H1 (cell line): ENCODE results near the gene TCEA2. TPM values are rescaled to one million over a fixed set of nuclear protein-coding genes. Genes with fewer than 3 reads are reported as not detected.

Experiments
- CTCF ChIA-PET: fragments of 300-600 bp; sonication (Branson Sonifier 250); formaldehyde crosslinking; loops from one replicate; lab custom pipeline; 2021; ENCODE audit not compliant: partially characterized antibody; lab: Charles Lee
- POLR2A ChIA-PET: fragments of 300-600 bp; sonication (Branson Sonifier 250); formaldehyde crosslinking; loops from one replicate; lab custom pipeline; 2021; ENCODE audit warnings: inconsistent platforms; ENCODE audit not compliant: partially characterized antibody; lab: Charles Lee
- DNase-seq, 2 experiments: peaks; one replicate each; pipeline versions ENCODE4 v3.0.0 to v3.0.0-alpha.2; 2010 to 2022; ENCODE audit warnings: low spot score in 2 of 2, low read depth in 1 of 2, mixed read lengths in 1 of 2
- FAIRE-seq: peaks from 2 replicates; lab custom pipeline; 2011; peaks lifted over from hg19 to GRCh38; lab: Jason Lieb, UNC
- H2AFZ ChIP-seq: 2 replicates; pipeline ENCODE4 v1.8.1; 2012; ENCODE audit warnings: low read length, inconsistent platforms
- H2AK5ac ChIP-seq: 2 replicates; pipeline ENCODE4 v1.6.1; 2013; ENCODE audit warnings: low read depth, low read length
- H2BK120ac ChIP-seq: replicated peaks from 2 replicates; pipeline ENCODE3; 2013; ENCODE audit warnings: low read depth, low read length, inconsistent platforms
- H2BK12ac ChIP-seq: 2 replicates; pipeline ENCODE4 v1.6.1; 2013; ENCODE audit warnings: low read depth, low read length
- H2BK15ac ChIP-seq: 2 replicates; pipeline ENCODE4 v1.6.1; 2013; ENCODE audit warnings: low read length
- H2BK20ac ChIP-seq: 2 replicates; pipeline ENCODE4 v1.6.1; 2013; ENCODE audit warnings: low read length
- H2BK5ac ChIP-seq: 2 replicates; pipeline ENCODE4 v1.6.1; 2013; ENCODE audit warnings: low read depth, low read length
- H3K14ac ChIP-seq: 2 replicates; pipeline ENCODE4 v1.6.1; 2013; ENCODE audit warnings: inconsistent platforms; ENCODE audit not compliant: insufficient read length
- H3K18ac ChIP-seq: 2 replicates; pipeline ENCODE4 v1.6.1; 2013; ENCODE audit warnings: low read length; ENCODE audit errors: extremely low read depth
- H3K23ac ChIP-seq: 2 replicates; pipeline ENCODE4 v1.6.1; 2013; ENCODE audit warnings: inconsistent platforms; ENCODE audit not compliant: insufficient read length
- H3K23me2 ChIP-seq: 2 replicates; pipeline ENCODE4 v1.6.1; 2013; ENCODE audit warnings: low read depth, low read length
- H3K27ac ChIP-seq: 2 replicates; pipeline ENCODE4 v1.6.1; 2011; ENCODE audit warnings: low read depth, low read length, inconsistent platforms
- H3K27me3 ChIP-seq, 4 experiments: replicated peaks in 1 of 4; 1 replicate in 1 of 4; 2 replicates in 3 of 4; pipeline versions ENCODE4 v1.6.1 to v1.8.1; 2011 to 2013; ENCODE audit warnings: low read length in 3 of 4, mild to moderate bottlenecking in 3 of 4, inconsistent platforms in 2 of 4, mixed read lengths in 2 of 4, moderate library complexity in 1 of 4; ENCODE audit not compliant: control insufficient read depth in 3 of 4, insufficient read depth in 3 of 4; ENCODE audit errors: extremely low read depth in 1 of 4
- H3K36me3 ChIP-seq, 4 experiments: 2 replicates each; pipeline versions ENCODE4 v1.6.1 to v1.8.1; 2011 to 2013; ENCODE audit warnings: mild to moderate bottlenecking in 4 of 4, low read length in 3 of 4, moderate library complexity in 2 of 4, control low read depth in 1 of 4, inconsistent platforms in 1 of 4; ENCODE audit not compliant: insufficient read depth in 4 of 4, control insufficient read depth in 2 of 4
- H3K4ac ChIP-seq: replicated peaks from 2 replicates; pipeline ENCODE3; 2013; ENCODE audit warnings: low read length, low read depth, mixed read lengths, inconsistent platforms; ENCODE audit not compliant: insufficient read length
- H3K4me1 ChIP-seq, 4 experiments: replicated peaks in 1 of 4; 1 replicate in 1 of 4; 2 replicates in 3 of 4; pipeline versions ENCODE4 v1.6.1 to v1.8.1; 2011 to 2013; ENCODE audit warnings: low read length in 3 of 4, inconsistent platforms in 2 of 4, mixed read lengths in 1 of 4; ENCODE audit not compliant: insufficient read depth in 4 of 4, control insufficient read depth in 3 of 4
- H3K4me2 ChIP-seq, 2 experiments: 2 replicates each; pipeline versions ENCODE4 v1.6.1 to v1.8.1; 2011 to 2013; ENCODE audit warnings: low read depth in 2 of 2, low read length in 2 of 2, control low read depth in 1 of 2, inconsistent platforms in 1 of 2, mild to moderate bottlenecking in 1 of 2; ENCODE audit not compliant: insufficient read depth in 1 of 2
- H3K4me3 ChIP-seq, 4 experiments: fragments of 200-600, 300-600 bp in 1 of 4; sonication (generic), shearing (Covaris generic), sonication (Bioruptor Twin) in 1 of 4; 2 replicates each; pipeline versions ENCODE4 v1.5.1 to v1.8.1; 2011 to 2016; ENCODE audit warnings: low read length in 4 of 4, low read depth in 3 of 4, control low read depth in 2 of 4, inconsistent platforms in 2 of 4, mild to moderate bottlenecking in 2 of 4, mixed read lengths in 1 of 4, moderate library complexity in 1 of 4; ENCODE audit not compliant: insufficient read depth in 2 of 4; ENCODE audit errors: extremely low read depth in 1 of 4
- H3K56ac ChIP-seq: replicated peaks from 2 replicates; pipeline ENCODE3; 2013; ENCODE audit warnings: low read depth, mild to moderate bottlenecking, mixed read lengths, low read length, inconsistent platforms; ENCODE audit not compliant: insufficient read length
- H3K79me1 ChIP-seq: 2 replicates; pipeline ENCODE4 v1.6.1; 2013; ENCODE audit warnings: low read depth, low read length, control low read depth
- H3K79me2 ChIP-seq, 2 experiments: 2 replicates each; pipeline versions ENCODE4 v1.6.1 to v1.8.1; 2012 to 2013; ENCODE audit warnings: low read length in 2 of 2, mild to moderate bottlenecking in 2 of 2, inconsistent platforms in 1 of 2; ENCODE audit not compliant: insufficient read depth in 2 of 2, control insufficient read depth in 1 of 2
- H3K9ac ChIP-seq, 4 experiments: replicated peaks in 1 of 4; 1 replicate in 1 of 4; 2 replicates in 3 of 4; pipeline versions ENCODE4 v1.6.1 to v1.8.1; 2011 to 2013; ENCODE audit warnings: low read depth in 3 of 4, low read length in 3 of 4, control low read depth in 2 of 4, mild to moderate bottlenecking in 2 of 4, moderate library complexity in 2 of 4, inconsistent platforms in 1 of 4; ENCODE audit errors: extremely low read depth in 1 of 4
- H3K9me3 ChIP-seq, 2 experiments: 2 replicates each; pipeline versions ENCODE4 v1.6.1 to v1.8.1; 2012 to 2013; ENCODE audit warnings: mild to moderate bottlenecking in 2 of 2, moderate library complexity in 2 of 2, control low read depth in 1 of 2, inconsistent platforms in 1 of 2, low read depth in 1 of 2, low read length in 1 of 2, mixed read lengths in 1 of 2; ENCODE audit not compliant: insufficient read depth in 2 of 2
- H4K20me1 ChIP-seq, 2 experiments: replicated peaks in 1 of 2; 2 replicates each; pipeline versions ENCODE3 to v1.8.1; 2011 to 2013; ENCODE audit warnings: inconsistent platforms in 2 of 2, low read length in 2 of 2, mild to moderate bottlenecking in 1 of 2; ENCODE audit not compliant: insufficient read depth in 2 of 2, control insufficient read depth in 1 of 2
- H4K5ac ChIP-seq: 2 replicates; pipeline ENCODE4 v1.6.1; 2013; ENCODE audit warnings: low read length, low read depth, mixed read lengths, inconsistent platforms; ENCODE audit not compliant: insufficient read length
- H4K8ac ChIP-seq: 2 replicates; pipeline ENCODE4 v1.8.0; 2013; ENCODE audit warnings: mild to moderate bottlenecking, moderate library complexity, low read length, inconsistent platforms; ENCODE audit not compliant: insufficient read depth; ENCODE audit errors: extremely low read depth
- H4K91ac ChIP-seq: replicated peaks from 2 replicates; pipeline ENCODE3; 2013; ENCODE audit warnings: low read length, mixed read lengths, inconsistent platforms; ENCODE audit not compliant: insufficient read length
- POU5F1 ChIP-seq: IDR thresholded peaks from 2 replicates; pipeline ENCODE4 v1.6.1; 2011; ENCODE audit warnings: low read depth, mild to moderate bottlenecking, low read length, moderate library complexity
- TEAD4 ChIP-seq: IDR thresholded peaks from 2 replicates; pipeline ENCODE4 v1.6.1; 2012; ENCODE audit warnings: low read depth, low read length, inconsistent platforms, mixed read lengths
- WGBS, 2 experiments: shearing (Covaris generic) in 1 of 2; methylation state at CpG; one replicate each; pipeline versions ENCODE4 v1.1.6 to v1.1.7; 2013 to 2015; ENCODE audit warnings: low lambda C conversion rate in 2 of 2, mixed read lengths in 2 of 2, inconsistent platforms in 1 of 2, low coverage in 1 of 2, missing lambda C conversion rate in 1 of 2; ENCODE audit not compliant: insufficient replicate concordance in 2 of 2, insufficient coverage in 1 of 2, insufficient read length in 1 of 2; ENCODE audit errors: extremely low coverage in 1 of 2, missing lambda C conversion rate in 1 of 2; 5-methylcytosine and 5-hydroxymethylcytosine counted together
- polyA plus RNA-seq, 7 experiments: library from polyadenylated mRNA; depleted of rRNA in 3 of 7; stranded (reverse) in 5 of 7; unstranded in 2 of 7; fragments of >200 nt in 5 of 7; fragments of 200-250 nt in 2 of 7; gene quantifications; 1 replicate in 5 of 7; 2 replicates in 1 of 7; 4 replicates in 1 of 7; pipeline versions ENCODE4 v1.2.1 to v1.2.3, GENCODE V29; 2011 to 2013; ENCODE audit warnings: missing spikeins in 2 of 7, mixed read lengths in 2 of 7
- total RNA-seq: library from RNA; stranded (reverse); fragmentation: NEBNext Ultra II Directional; extraction: Animal tissue kit (Norgen Biotek cat#: 25700); gene quantifications from 2 replicates; pipeline ENCODE4 v1.2.1, GENCODE V29; 2021

The TCEA2 gene
- total and polyA plus RNA-seq, 2 of the 8 experiments (the other 6 are each of a cell fraction or from before 2014, with no cell fraction given), result 41.4 to 42.3 TPM

- Histone ChIP-seq H2AK5ac (peak overlapping the region; percentile 82; the same call in 1 of the 2 replicates), H3K79me2 (no peaks in the 10 kb centered on the region), H3K27me3 (no peaks in the 10 kb centered on the region), H3K4me1 (peaks cover 3 to 20% (median 10%) of the 10 kb centered on the region in 4 experiments), H2AFZ (no peak overlapping the region), H3K23me2 (peaks cover 2% of the 10 kb centered on the region; the same call in 1 of the 2 replicates), H3K4me2 (peak overlapping the region in 1 of 2 experiments; percentile 1; a peak in 1 of 4 replicates), H3K27ac (no peak overlapping the region), H2BK12ac (peak overlapping the region; percentile 68; the same call in 1 of the 2 replicates), H3K79me1 (no peaks in the 10 kb centered on the region), H2BK5ac (0 out of 2 replicates have a peak overlapping the region, but pooled peaks have one; percentile 44), H3K23ac (no peak overlapping the region), H4K20me1 (peaks cover 2 to 8% of the 10 kb centered on the region in 2 experiments), H4K5ac (no peak overlapping the region), H3K9ac (no peak overlapping the region), H3K36me3 (no peaks in the 10 kb centered on the region), H3K4ac (no peak overlapping the region), H4K8ac (0 out of 2 replicates have a peak overlapping the region, but pooled peaks have one; percentile 9), H3K18ac (no peak overlapping the region), H4K91ac (no peak overlapping the region), H3K9me3 (no peaks in the 10 kb centered on the region)
- POLR2A ChIA-PET, result interaction anchor here (0.8 to 4.5 kb wide), 5 partner anchors 9 to 85 kb away, joined by 3 to 27 read pairs (median 4); partner anchors contain the start of genes OPRL1, PRPF6 and RGS19
- DNase-seq (no peak), FAIRE-seq (no peak)
- CTCF ChIA-PET, result interaction anchor here (0.6 to 2.5 kb wide), 5 partner anchors 11 to 166 kb away, joined by 3 to 17 read pairs (median 4); partner anchors contain the start of genes OPRL1 and RGS19
- WGBS, 2 experiments, result 75% methylated on average over 17 of the region's 27 CpGs; no CpG with 5 or more reads in 1 of the 2 experiments
- TF ChIP-seq TEAD4, result no peak
- no peak for TF ChIP-seq POU5F1
- TF ChIP-seq, all 59 proteins: peak for 0
- Histone ChIP-seq H3K14ac (no peak overlapping the region), H2BK15ac (no peak overlapping the region; the same call in 1 of the 2 replicates), H3K4me3 (no peak overlapping the region), H2BK120ac (no peak overlapping the region), H2BK20ac (no peak overlapping the region), H3K56ac (no peak overlapping the region)
Measured at GRCh38 chr20:64065062-64065973, 2.3 kb downstream of the TCEA2 start.
